Left forelimb (tissue), 1 donor: ENCODE measurements around the gene NCEH1.

ENCODE experiments used
- DNase-seq: peaks from one replicate; pipeline ENCODE4 v3.0.0-alpha.2; 2018; ENCODE audit warnings: low spot score

Gene NCEH1

GRCh38 chr3:172581757-172582166 lies 129.1 kb downstream of the NCEH1 start:
- no peak for DNase-seq

GRCh38 chr3:172580680-172581401 lies 130.0 kb downstream of the NCEH1 start:
- no peak for DNase-seq
